HG02588 (cell line): ENCODE measurements around the gene PAH.

Experiments used
- ATAC-seq: cut with Tn5 transposase; IDR thresholded peaks from one replicate; pipeline ENCODE4 v1.9.1; 2021; ENCODE audit warnings: mild to moderate bottlenecking, moderate library complexity; ENCODE audit not compliant: unreplicated experiment

PAH gene

GRCh38 chr12:102950950-102951619, 34.0 kb upstream of the PAH start:
- no peak for ATAC-seq

- ATAC-seq = no peak
Measured at GRCh38 chr12:102950107-102950949, 33.3 kb upstream of the PAH start.

- no peak for ATAC-seq
Measured at GRCh38 chr12:102948941-102949352, 31.9 kb upstream of the PAH start.

GRCh38 chr12:102946042-102946441, 29.0 kb upstream of the PAH start:
- no peak for ATAC-seq

- no peak for ATAC-seq
Measured at GRCh38 chr12:102939670-102940222, 22.7 kb upstream of the PAH start.

- no peak for ATAC-seq
Measured at GRCh38 chr12:102939059-102939458, 22.0 kb upstream of the PAH start.

- no peak for ATAC-seq
Measured at GRCh38 chr12:102933168-102933567, 16.1 kb upstream of the PAH start.

GRCh38 chr12:102927220-102927619, 10.2 kb upstream of the PAH start:
- ATAC-seq = no peak

GRCh38 chr12:102921240-102921639, 4.2 kb upstream of the PAH start:
- ATAC-seq = no peak

- ATAC-seq = no peak
Measured at GRCh38 chr12:102920271-102920670, 3.2 kb upstream of the PAH start.

- no peak for ATAC-seq
Measured at GRCh38 chr12:102918840-102919239, 1.8 kb upstream of the PAH start.

GRCh38 chr12:102916252-102917025, 605 bp downstream of the PAH start:
- no peak for ATAC-seq

- ATAC-seq = no peak
Measured at GRCh38 chr12:102913453-102914226, 3.4 kb downstream of the PAH start.

GRCh38 chr12:102912258-102912657, 4.8 kb downstream of the PAH start:
- no peak for ATAC-seq

- ATAC-seq = no peak
Measured at GRCh38 chr12:102911320-102911719, 5.7 kb downstream of the PAH start.

- ATAC-seq = no peak
Measured at GRCh38 chr12:102910792-102911191, 6.3 kb downstream of the PAH start.

- no peak for ATAC-seq
Measured at GRCh38 chr12:102910137-102910536, 6.9 kb downstream of the PAH start.

- no peak for ATAC-seq
Measured at GRCh38 chr12:102907918-102908317, 9.1 kb downstream of the PAH start.

GRCh38 chr12:102905229-102905628, 11.8 kb downstream of the PAH start:
- ATAC-seq = no peak

GRCh38 chr12:102903337-102904007, 13.6 kb downstream of the PAH start:
- ATAC-seq = no peak
